Measurements from ENCODE around the gene RTL1.

Gene RTL1

GRCh38 chr14:100861188-100861936, 42.2 kb downstream of the RTL1 start:
- Histone ChIP-seq H3K36me3 (ENCODE audit: control insufficient read depth in 5 of 5, insufficient read depth in 5 of 5, low read length in 5 of 5) (no peaks in the 10 kb centered on the region), H3K4me1 (ENCODE audit: control insufficient read depth in 5 of 5, insufficient read depth in 5 of 5, low read length in 5 of 5) (peaks cover 0 to 2% (median 0%) of the 10 kb centered on the region in 5 donors), H3K4me3 (ENCODE audit: low read depth in 1 of 5, low read length in 5 of 5) (no peak overlapping the region), H3K27ac (ENCODE audit: low read depth, low read length) (no peak overlapping the region), H3K27me3 (ENCODE audit: control insufficient read depth in 5 of 5, insufficient read depth in 4 of 5, low read length in 5 of 5) (peaks cover 0 to 18% (median 13%) of the 10 kb centered on the region in 5 donors), H3K9me3 (ENCODE audit: control insufficient read depth in 5 of 5, low read length in 5 of 5) (peaks cover 0 to 2% (median 0%) of the 10 kb centered on the region in 5 donors), H3K9ac (ENCODE audit: low read length in 5 of 5) (no peak overlapping the region)

DNA sequence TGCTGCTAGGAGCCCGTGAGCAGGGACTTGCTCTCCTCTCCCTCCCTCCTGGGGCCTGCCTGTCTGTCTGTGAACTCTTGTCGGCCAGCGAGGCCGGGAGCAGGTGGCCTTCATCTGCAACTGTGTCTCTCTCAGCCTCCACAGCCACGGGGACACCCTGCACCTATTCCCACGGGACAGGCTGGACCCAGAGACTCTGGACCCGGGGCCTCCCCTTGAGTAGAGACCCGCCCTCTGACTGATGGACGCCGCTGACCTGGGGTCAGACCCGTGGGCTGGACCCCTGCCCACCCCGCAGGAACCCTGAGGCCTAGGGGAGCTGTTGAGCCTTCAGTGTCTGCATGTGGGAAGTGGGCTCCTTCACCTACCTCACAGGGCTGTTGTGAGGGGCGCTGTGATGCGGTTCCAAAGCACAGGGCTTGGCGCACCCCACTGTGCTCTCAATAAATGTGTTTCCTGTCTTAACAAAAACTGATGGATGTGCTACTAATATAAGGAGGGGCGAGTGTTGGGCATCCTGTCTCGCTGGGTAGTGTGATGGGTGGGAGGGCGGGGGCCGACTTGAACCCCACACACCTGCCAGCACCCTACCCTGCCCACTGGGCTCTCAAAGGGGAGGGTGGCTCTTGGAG, 42.9 kb downstream of the RTL1 start:
- no peak overlapping the region for H3K9ac ChIP-seq (ENCODE audit: low read length in 5 of 5)
- peaks cover 0 to 18% (median 12%) of the 10 kb centered on the region in 5 donors for H3K27me3 ChIP-seq (ENCODE audit: control insufficient read depth in 5 of 5, insufficient read depth in 4 of 5, low read length in 5 of 5)
- H3K4me3 ChIP-seq (ENCODE audit: low read depth in 1 of 5, low read length in 5 of 5) = no peak overlapping the region
- H3K9me3 ChIP-seq (ENCODE audit: control insufficient read depth in 5 of 5, low read length in 5 of 5) = peaks cover 0 to 2% (median 0%) of the 10 kb centered on the region in 5 donors
- H3K27ac ChIP-seq (ENCODE audit: low read depth, low read length) = no peak overlapping the region
- peaks cover 0 to 2% (median 0%) of the 10 kb centered on the region in 5 donors for H3K4me1 ChIP-seq (ENCODE audit: control insufficient read depth in 5 of 5, insufficient read depth in 5 of 5, low read length in 5 of 5)
- H3K36me3 ChIP-seq (ENCODE audit: control insufficient read depth in 5 of 5, insufficient read depth in 5 of 5, low read length in 5 of 5) = no peaks in the 10 kb centered on the region

GRCh38 chr14:100859781-100860180, 43.7 kb downstream of the RTL1 start:
- no peaks in the 10 kb centered on the region for H3K36me3 ChIP-seq (ENCODE audit: control insufficient read depth in 5 of 5, insufficient read depth in 5 of 5, low read length in 5 of 5)
- peaks cover 0 to 2% (median 0%) of the 10 kb centered on the region in 5 donors for H3K4me1 ChIP-seq (ENCODE audit: control insufficient read depth in 5 of 5, insufficient read depth in 5 of 5, low read length in 5 of 5)
- H3K4me3 ChIP-seq (ENCODE audit: low read depth in 1 of 5, low read length in 5 of 5) = no peak overlapping the region
- no peak overlapping the region for H3K27ac ChIP-seq (ENCODE audit: low read depth, low read length)
- H3K9ac ChIP-seq (ENCODE audit: low read length in 5 of 5) = no peak overlapping the region
- H3K9me3 ChIP-seq (ENCODE audit: control insufficient read depth in 5 of 5, low read length in 5 of 5) = peaks cover 0 to 2% (median 0%) of the 10 kb centered on the region in 5 donors
- H3K27me3 ChIP-seq (ENCODE audit: control insufficient read depth in 5 of 5, insufficient read depth in 4 of 5, low read length in 5 of 5) = peaks cover 0 to 18% (median 10%) of the 10 kb centered on the region in 5 donors

- no peak overlapping the region for H3K9ac ChIP-seq (ENCODE audit: low read length in 5 of 5)
- no peaks in the 10 kb centered on the region for H3K36me3 ChIP-seq (ENCODE audit: control insufficient read depth in 5 of 5, insufficient read depth in 5 of 5, low read length in 5 of 5)
These were observed 44.7 kb downstream of the RTL1 start for GRCh38 chr14:100858838-100859220.

DNA sequence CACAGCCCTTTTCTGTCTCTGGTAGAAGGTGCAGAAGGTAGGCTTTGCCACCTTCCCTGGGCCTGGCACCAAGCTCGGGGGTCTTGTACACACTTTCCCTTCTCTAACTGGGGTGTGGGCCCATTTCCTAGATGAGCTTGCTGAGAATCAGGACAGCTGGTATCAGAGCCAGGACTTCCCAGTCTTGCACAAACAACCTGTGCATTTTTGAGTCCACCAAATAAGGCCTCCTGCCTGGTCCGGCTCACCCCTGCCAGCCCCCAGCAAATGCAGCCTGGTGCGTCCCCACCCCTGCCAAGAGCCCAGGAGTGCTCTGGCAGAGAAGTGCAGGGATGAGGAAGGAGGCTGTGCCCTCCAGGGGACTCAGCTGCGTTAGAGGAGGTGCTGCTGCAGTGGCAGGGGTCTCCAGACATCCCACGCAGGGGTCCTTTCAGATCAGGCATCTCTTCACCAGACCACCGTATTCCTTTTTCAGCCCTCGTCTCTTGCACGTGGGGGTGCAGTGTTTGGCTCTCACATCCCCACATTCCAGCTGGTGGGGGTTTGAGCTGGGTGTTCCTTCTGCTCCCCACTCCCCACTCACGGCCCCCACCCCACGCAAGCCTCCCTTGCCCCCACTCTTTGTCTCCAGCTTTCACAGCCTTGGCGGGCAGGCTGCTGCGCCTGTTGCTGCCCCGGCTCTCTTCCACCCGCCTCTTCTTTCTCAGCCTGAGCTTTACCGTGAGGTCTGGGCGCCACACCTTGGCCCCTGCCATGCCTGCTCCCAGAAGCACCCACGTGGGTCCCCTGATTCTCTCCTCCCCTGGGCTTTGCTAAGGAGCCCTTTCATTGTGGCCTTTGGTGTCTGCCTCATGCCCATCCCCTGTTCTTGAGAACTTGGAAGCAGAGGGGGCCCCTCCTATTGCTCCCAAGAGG, 45.3 kb downstream of the RTL1 start:
- Histone ChIP-seq H3K4me3 (ENCODE audit: low read depth in 1 of 5, low read length in 5 of 5) (no peak overlapping the region), H3K4me1 (ENCODE audit: control insufficient read depth in 5 of 5, insufficient read depth in 5 of 5, low read length in 5 of 5) (peaks cover 0 to 2% (median 0%) of the 10 kb centered on the region in 5 donors), H3K9ac (ENCODE audit: low read length in 5 of 5) (no peak overlapping the region), H3K27ac (ENCODE audit: low read depth, low read length) (no peak overlapping the region), H3K36me3 (ENCODE audit: control insufficient read depth in 5 of 5, insufficient read depth in 5 of 5, low read length in 5 of 5) (no peaks in the 10 kb centered on the region), H3K9me3 (ENCODE audit: control insufficient read depth in 5 of 5, low read length in 5 of 5) (peaks cover 0 to 2% (median 0%) of the 10 kb centered on the region in 5 donors), H3K27me3 (ENCODE audit: control insufficient read depth in 5 of 5, insufficient read depth in 4 of 5, low read length in 5 of 5) (peaks cover 0 to 16% (median 10%) of the 10 kb centered on the region in 5 donors)

More at GRCh38 chr14:100858838-100859220, 44.7 kb downstream of the RTL1 start:
- H3K4me1 ChIP-seq (ENCODE audit: control insufficient read depth in 5 of 5, insufficient read depth in 5 of 5, low read length in 5 of 5) = peaks cover 0 to 2% (median 0%) of the 10 kb centered on the region in 5 donors
- peaks cover 0 to 2% (median 0%) of the 10 kb centered on the region in 5 donors for H3K9me3 ChIP-seq (ENCODE audit: control insufficient read depth in 5 of 5, low read length in 5 of 5)
- H3K27ac ChIP-seq (ENCODE audit: low read depth, low read length) = no peak overlapping the region
- peaks cover 0 to 18% (median 10%) of the 10 kb centered on the region in 5 donors for H3K27me3 ChIP-seq (ENCODE audit: control insufficient read depth in 5 of 5, insufficient read depth in 4 of 5, low read length in 5 of 5)
- H3K4me3 ChIP-seq (ENCODE audit: low read depth in 1 of 5, low read length in 5 of 5) = no peak overlapping the region

- Histone ChIP-seq H3K36me3 (ENCODE audit: control insufficient read depth in 5 of 5, insufficient read depth in 5 of 5, low read length in 5 of 5) (no peaks in the 10 kb centered on the region), H3K4me1 (ENCODE audit: control insufficient read depth in 5 of 5, insufficient read depth in 5 of 5, low read length in 5 of 5) (peaks cover 0 to 2% (median 0%) of the 10 kb centered on the region in 5 donors), H3K9ac (ENCODE audit: low read length in 5 of 5) (no peak overlapping the region), H3K27me3 (ENCODE audit: control insufficient read depth in 5 of 5, insufficient read depth in 4 of 5, low read length in 5 of 5) (peaks cover 0 to 14% (median 10%) of the 10 kb centered on the region in 5 donors), H3K4me3 (ENCODE audit: low read depth in 1 of 5, low read length in 5 of 5) (no peak overlapping the region), H3K27ac (ENCODE audit: low read depth, low read length) (no peak overlapping the region), H3K9me3 (ENCODE audit: control insufficient read depth in 5 of 5, low read length in 5 of 5) (peaks cover 0 to 2% (median 0%) of the 10 kb centered on the region in 5 donors)
These were observed 46.1 kb downstream of the RTL1 start for GRCh38 chr14:100857233-100857922.

DNA sequence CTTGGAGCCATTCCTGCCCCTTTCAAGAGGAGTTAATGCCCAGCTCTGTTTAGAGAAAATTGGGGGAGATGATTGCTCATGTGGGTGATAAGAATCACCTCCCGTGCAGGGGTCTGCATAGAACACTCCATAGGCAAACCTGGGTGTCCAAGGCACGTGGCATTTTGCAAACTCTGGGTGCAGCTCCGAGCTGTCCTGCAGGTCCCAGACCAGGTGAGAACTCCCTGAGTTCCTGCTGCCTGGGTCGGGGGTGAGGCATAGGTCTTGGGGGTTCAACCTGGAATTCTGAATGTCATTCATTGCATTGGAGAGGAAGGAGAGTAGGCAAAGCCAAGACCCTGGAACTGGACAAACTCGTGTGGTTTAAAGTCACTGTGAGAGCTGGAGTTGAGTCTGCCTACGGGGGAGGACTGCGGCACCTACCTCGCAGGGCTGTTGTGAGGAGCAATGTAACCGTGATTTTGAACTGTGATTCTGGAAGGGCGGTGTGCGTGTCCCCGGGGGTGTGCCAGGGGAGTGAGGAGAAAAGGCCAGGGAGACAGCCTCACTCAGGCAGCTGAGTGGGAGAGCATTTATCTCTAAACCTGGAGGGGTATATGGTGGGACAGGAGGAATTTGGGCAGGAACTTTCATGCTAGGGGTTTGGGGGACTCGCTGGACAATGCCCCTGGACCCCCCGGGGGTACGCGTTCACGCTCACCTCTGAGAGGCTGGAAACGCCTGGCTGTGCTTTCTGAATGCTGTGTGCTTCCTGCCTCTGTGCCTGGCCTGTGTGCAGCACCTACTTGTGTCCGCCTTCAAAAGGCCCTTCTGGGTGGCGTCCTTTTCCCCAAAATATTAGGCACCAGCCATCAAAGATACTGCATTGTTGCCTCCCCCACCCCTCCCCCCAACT, 47.2 kb downstream of the RTL1 start:
- Histone ChIP-seq H3K4me3 (ENCODE audit: low read depth in 1 of 5, low read length in 5 of 5) (no peak overlapping the region), H3K4me1 (ENCODE audit: control insufficient read depth in 5 of 5, insufficient read depth in 5 of 5, low read length in 5 of 5) (peaks cover 0 to 2% (median 0%) of the 10 kb centered on the region in 5 donors), H3K27me3 (ENCODE audit: control insufficient read depth in 5 of 5, insufficient read depth in 4 of 5, low read length in 5 of 5) (peaks cover 0 to 14% (median 7%) of the 10 kb centered on the region in 5 donors), H3K9ac (ENCODE audit: low read length in 5 of 5) (no peak overlapping the region), H3K27ac (ENCODE audit: low read depth, low read length) (no peak overlapping the region), H3K36me3 (ENCODE audit: control insufficient read depth in 5 of 5, insufficient read depth in 5 of 5, low read length in 5 of 5) (no peaks in the 10 kb centered on the region), H3K9me3 (ENCODE audit: control insufficient read depth in 5 of 5, low read length in 5 of 5) (no peaks in the 10 kb centered on the region)

DNA sequence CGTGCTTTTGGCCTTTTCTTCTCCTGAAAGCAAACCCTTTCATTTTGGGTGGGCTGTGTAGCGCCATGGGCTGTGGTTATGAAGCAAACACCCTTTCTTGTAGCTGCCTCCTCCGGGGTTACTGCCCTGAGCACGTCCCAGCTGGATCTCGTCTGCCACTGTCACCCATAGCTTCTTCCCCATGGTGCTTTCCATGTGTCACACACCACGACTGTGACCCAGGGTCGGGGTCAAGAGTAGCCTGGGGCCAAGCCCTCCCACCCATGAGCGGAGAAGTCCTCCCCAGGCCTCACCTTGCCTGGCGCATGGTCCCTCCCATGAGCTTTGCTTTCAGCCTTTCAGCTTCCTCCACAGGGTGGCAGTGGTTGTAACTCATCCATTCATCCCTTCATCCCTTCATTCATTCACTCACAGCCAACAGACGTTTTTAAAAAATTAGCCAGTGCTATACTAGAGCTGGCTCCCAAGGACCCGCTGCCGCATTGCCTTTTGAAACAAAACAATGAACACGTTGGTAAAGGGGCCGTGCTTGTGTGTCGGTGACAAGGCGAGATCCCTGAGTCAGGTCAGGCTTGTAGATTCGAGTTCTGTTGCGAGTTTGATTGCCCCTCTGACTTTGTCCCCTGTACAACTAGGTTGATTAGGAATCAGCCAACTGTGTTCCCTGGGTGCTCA, 48.1 kb downstream of the RTL1 start:
- Histone ChIP-seq H3K36me3 (ENCODE audit: control insufficient read depth in 5 of 5, insufficient read depth in 5 of 5, low read length in 5 of 5) (no peaks in the 10 kb centered on the region), H3K27me3 (ENCODE audit: control insufficient read depth in 5 of 5, insufficient read depth in 4 of 5, low read length in 5 of 5) (peaks cover 0 to 14% (median 6%) of the 10 kb centered on the region in 5 donors), H3K9ac (ENCODE audit: low read length in 5 of 5) (no peak overlapping the region), H3K4me3 (ENCODE audit: low read depth in 1 of 5, low read length in 5 of 5) (no peak overlapping the region), H3K4me1 (ENCODE audit: control insufficient read depth in 5 of 5, insufficient read depth in 5 of 5, low read length in 5 of 5) (peaks cover 0 to 3% (median 0%) of the 10 kb centered on the region in 5 donors), H3K27ac (ENCODE audit: low read depth, low read length) (no peak overlapping the region), H3K9me3 (ENCODE audit: control insufficient read depth in 5 of 5, low read length in 5 of 5) (no peaks in the 10 kb centered on the region)
